Lower leg skin (tissue), 3 donors: ENCODE measurements around the gene SECISBP2L.

Experiments used
- POLR2A ChIP-seq, 2 donors: fragments of 450-650 bp; IDR thresholded peaks; one replicate each; pipeline ENCODE4 v1.6.1; 2016 to 2017; ENCODE audit warnings: antibody characterized with exemption in 2 of 2, mild to moderate bottlenecking in 1 of 2, moderate library complexity in 1 of 2
- TF ChIP-seq, protein P1 (sequence below), 3 donors: fragments of 450-650 bp; IDR thresholded peaks; one replicate each; pipeline ENCODE4 v1.5.1; 2016; ENCODE audit warnings: antibody characterized with exemption in 3 of 3, mild to moderate bottlenecking in 3 of 3, moderate library complexity in 2 of 3

DNA sequence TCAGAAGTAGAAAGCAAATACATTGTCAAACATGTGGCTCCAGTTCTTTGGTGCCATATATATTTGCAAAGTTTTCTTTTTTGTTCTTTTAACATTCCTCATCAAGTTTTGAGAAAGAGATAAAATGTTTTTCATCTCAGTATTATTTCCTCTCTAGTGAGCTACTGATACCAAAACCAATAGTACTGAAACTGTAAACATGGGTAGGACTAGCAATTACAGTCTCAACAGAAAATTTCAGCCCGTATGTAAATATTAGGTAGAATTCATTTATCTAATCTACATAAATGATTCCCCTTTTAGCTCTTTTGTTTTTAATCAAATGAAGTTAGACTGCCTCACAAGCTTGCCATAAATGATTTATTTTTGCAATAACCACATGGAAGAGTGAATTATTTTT, 21.4 kb downstream of the SECISBP2L start:
- no peak for TF ChIP-seq POLR2A (IDR thresholded peaks at IDR 0.05)
- TF ChIP-seq, protein P1, sequence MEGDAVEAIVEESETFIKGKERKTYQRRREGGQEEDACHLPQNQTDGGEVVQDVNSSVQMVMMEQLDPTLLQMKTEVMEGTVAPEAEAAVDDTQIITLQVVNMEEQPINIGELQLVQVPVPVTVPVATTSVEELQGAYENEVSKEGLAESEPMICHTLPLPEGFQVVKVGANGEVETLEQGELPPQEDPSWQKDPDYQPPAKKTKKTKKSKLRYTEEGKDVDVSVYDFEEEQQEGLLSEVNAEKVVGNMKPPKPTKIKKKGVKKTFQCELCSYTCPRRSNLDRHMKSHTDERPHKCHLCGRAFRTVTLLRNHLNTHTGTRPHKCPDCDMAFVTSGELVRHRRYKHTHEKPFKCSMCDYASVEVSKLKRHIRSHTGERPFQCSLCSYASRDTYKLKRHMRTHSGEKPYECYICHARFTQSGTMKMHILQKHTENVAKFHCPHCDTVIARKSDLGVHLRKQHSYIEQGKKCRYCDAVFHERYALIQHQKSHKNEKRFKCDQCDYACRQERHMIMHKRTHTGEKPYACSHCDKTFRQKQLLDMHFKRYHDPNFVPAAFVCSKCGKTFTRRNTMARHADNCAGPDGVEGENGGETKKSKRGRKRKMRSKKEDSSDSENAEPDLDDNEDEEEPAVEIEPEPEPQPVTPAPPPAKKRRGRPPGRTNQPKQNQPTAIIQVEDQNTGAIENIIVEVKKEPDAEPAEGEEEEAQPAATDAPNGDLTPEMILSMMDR (IDR thresholded peaks at IDR 0.05): no peak
